ENCODE results near the gene RTN1. TPM values are rescaled to one million over a fixed set of nuclear protein-coding genes. Genes with fewer than 3 reads are reported as not detected.
A peak's percentile ranks its signal among the peaks of the same experiment; 100 is the strongest.

The RTN1 gene
- total and polyA plus RNA-seq, 10 donors, result 4.1 to 65.4 (median 40.1) TPM

- peaks cover 0 to 6% (median 0%) of the 10 kb centered on the region in 7 donors for H3K27me3 ChIP-seq (replicated peaks in 1 of 7)
- H3K27ac ChIP-seq, result no peak overlapping the region
- WGBS, 5 donors, result 80 to 90% (median 84%) methylated on average over 3 of the region's 3 CpGs
- TF ChIP-seq POLR2AphosphoS5 (IDR thresholded peaks at IDR 0.05) (no peak), CTCF (IDR thresholded peaks at IDR 0.05 in 8 of 11, conservative IDR thresholded peaks at IDR 0.05 in 3 of 11) (no peak), POLR2A (IDR thresholded peaks at IDR 0.05) (no peak)
- H3K4me1 ChIP-seq, result no peaks in the 10 kb centered on the region
- intact Hi-C loops (cut with DNase I; ENCODE audit: low total_unique reads), result no loop called here
- H3K9me3 ChIP-seq, result peaks cover 0 to 9% (median 3%) of the 10 kb centered on the region in 8 donors
- H3K4me3 ChIP-seq, result no peak overlapping the region
- no peaks in the 10 kb centered on the region for H3K36me3 ChIP-seq
- DNase-seq, result no peak
These were observed 58.8 kb downstream of the RTN1 start for GRCh38 chr14:59811815-59812214.

GRCh38 chr14:59811073-59811472 is 59.5 kb downstream of the RTN1 start:
- TF ChIP-seq CTCF (IDR thresholded peaks at IDR 0.05 in 8 of 11, conservative IDR thresholded peaks at IDR 0.05 in 3 of 11) (no peak), POLR2AphosphoS5 (IDR thresholded peaks at IDR 0.05) (no peak), POLR2A (IDR thresholded peaks at IDR 0.05) (no peak)
- Histone ChIP-seq H3K4me1 (no peaks in the 10 kb centered on the region), H3K4me3 (no peak overlapping the region), H3K9me3 (peaks cover 0 to 9% (median 3%) of the 10 kb centered on the region in 8 donors), H3K27me3 (replicated peaks in 1 of 7) (peaks cover 0 to 6% (median 0%) of the 10 kb centered on the region in 7 donors), H3K36me3 (no peaks in the 10 kb centered on the region), H3K27ac (no peak overlapping the region)
- DNase-seq, result no peak
- intact Hi-C loops (cut with DNase I; ENCODE audit: low total_unique reads), result no loop called here

- H3K4me3 ChIP-seq, result no peak overlapping the region
- no peaks in the 10 kb centered on the region for H3K9me3 ChIP-seq
- intact Hi-C loops (cut with DNase I; ENCODE audit: low total_unique reads), result no loop called here
- H3K4me1 ChIP-seq, result no peaks in the 10 kb centered on the region
- no peak for DNase-seq
- H3K27ac ChIP-seq, result no peak overlapping the region
- 85 to 93% (median 86%) methylated on average over 7 of the region's 7 CpGs for WGBS, 5 donors
- no peak for TF ChIP-seq CTCF (IDR thresholded peaks at IDR 0.05 in 8 of 11, conservative IDR thresholded peaks at IDR 0.05 in 3 of 11)
- TF ChIP-seq POLR2A (IDR thresholded peaks at IDR 0.05), result no peak
- TF ChIP-seq POLR2AphosphoS5 (IDR thresholded peaks at IDR 0.05), result no peak
- no peaks in the 10 kb centered on the region for H3K27me3 ChIP-seq (replicated peaks in 1 of 7)
- H3K36me3 ChIP-seq, result no peaks in the 10 kb centered on the region
These were observed 67.5 kb downstream of the RTN1 start for GRCh38 chr14:59803052-59803540.

- Histone ChIP-seq H3K9me3 (no peaks in the 10 kb centered on the region), H3K27ac (peak overlapping the region in 6 of 8 donors; percentile 6 to 51 (median 28)), H3K4me3 (no peak overlapping the region), H3K36me3 (no peaks in the 10 kb centered on the region), H3K27me3 (replicated peaks in 1 of 7) (no peaks in the 10 kb centered on the region), H3K4me1 (no peaks in the 10 kb centered on the region)
- DNase-seq, result no peak
- TF ChIP-seq CTCF (IDR thresholded peaks at IDR 0.05 in 8 of 11, conservative IDR thresholded peaks at IDR 0.05 in 3 of 11), result no peak
- peak in 1 of 3 donors; percentile 47 for TF ChIP-seq POLR2AphosphoS5 (IDR thresholded peaks at IDR 0.05)
- TF ChIP-seq POLR2A (IDR thresholded peaks at IDR 0.05), result no peak
- 47 to 72% (median 61%) methylated on average over 2 of the region's 2 CpGs for WGBS, 5 donors
- intact Hi-C loops (cut with DNase I; ENCODE audit: low total_unique reads), result no loop called here
These were observed 82.4 kb downstream of the RTN1 start for GRCh38 chr14:59788176-59788575.

Measured in spleen (tissue), 11 donors.